GM18505 (cell line): ENCODE results near the gene PFN3.

Source experiments
- ATAC-seq: cut with Tn5 transposase; IDR thresholded peaks from one replicate; pipeline ENCODE4 v1.9.1; 2021; ENCODE audit not compliant: unreplicated experiment
- POLR2A ChIP-seq: IDR thresholded peaks from 4 replicates; pipeline ENCODE4 v1.6.1; 2011; ENCODE audit warnings: borderline replicate concordance; ENCODE audit not compliant: insufficient read depth, insufficient read length; ENCODE audit errors: extremely low read depth

The PFN3 gene

GRCh38 chr5:177403102-177403791, 2.8 kb upstream of the PFN3 start:
- ATAC-seq = peak; percentile 16

GRCh38 chr5:177402271-177403043, 2.0 kb upstream of the PFN3 start:
- TF ChIP-seq POLR2A = no peak
- ATAC-seq = no peak

More at GRCh38 chr5:177403102-177403791, 2.8 kb upstream of the PFN3 start:
- no peak for TF ChIP-seq POLR2A

GRCh38 chr5:177397875-177398390, 2.5 kb downstream of the PFN3 start:
- no peak for TF ChIP-seq POLR2A
- ATAC-seq = no peak

- ATAC-seq = no peak
- no peak for TF ChIP-seq POLR2A
Observed at GRCh38 chr5:177396807-177397206, 3.7 kb downstream of the PFN3 start.

DNA sequence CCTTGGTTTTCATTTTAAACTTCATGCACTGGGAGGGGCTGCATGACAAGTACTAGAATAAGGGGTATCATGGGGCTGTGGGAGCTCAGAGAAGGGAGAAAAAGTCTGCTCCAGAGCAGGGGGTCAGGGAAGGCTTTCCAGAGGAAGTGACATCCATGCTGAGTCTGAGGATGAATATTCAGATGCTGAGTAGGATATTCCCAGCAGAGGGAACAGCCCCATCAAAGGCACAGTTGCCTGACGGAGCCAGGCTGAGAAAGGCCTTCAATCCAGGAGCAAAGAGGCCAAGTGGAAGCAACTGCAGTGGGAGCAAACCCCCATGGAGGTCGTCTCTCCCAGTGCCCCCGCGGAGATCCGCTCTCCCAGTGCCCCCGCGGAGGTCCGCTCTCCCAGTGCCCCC, 4.4 kb downstream of the PFN3 start:
- TF ChIP-seq POLR2A = no peak
- no peak for ATAC-seq

GRCh38 chr5:177393990-177394389, 6.5 kb downstream of the PFN3 start:
- TF ChIP-seq POLR2A = no peak
- no peak for ATAC-seq

- TF ChIP-seq POLR2A = no peak
- no peak for ATAC-seq
Observed at GRCh38 chr5:177393206-177393765, 7.2 kb downstream of the PFN3 start.

DNA sequence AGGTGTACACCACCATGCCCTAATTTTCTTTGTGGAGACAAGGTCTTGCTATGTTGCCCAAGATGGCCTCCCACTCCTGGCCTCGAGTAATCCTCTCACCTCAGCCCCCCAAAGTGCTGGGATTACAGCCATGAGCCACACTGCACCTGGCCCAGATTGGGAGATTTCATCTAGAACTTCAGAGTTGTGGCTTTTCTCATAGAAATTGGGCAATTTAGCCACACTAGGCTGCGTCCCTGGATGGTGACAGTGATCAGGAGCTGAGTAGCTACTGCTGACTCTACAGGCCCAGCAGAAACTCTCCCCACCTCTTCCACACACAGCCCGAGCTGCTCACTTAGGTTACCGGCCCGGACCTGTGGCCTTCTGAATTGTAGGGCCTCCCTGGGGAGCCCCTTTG, 7.7 kb downstream of the PFN3 start:
- no peak for ATAC-seq
- no peak for TF ChIP-seq POLR2A

GRCh38 chr5:177390363-177391300, 9.8 kb downstream of the PFN3 start:
- no peak for TF ChIP-seq POLR2A
- no peak for ATAC-seq

GRCh38 chr5:177389241-177390169, 11.0 kb downstream of the PFN3 start:
- TF ChIP-seq POLR2A = no peak
- ATAC-seq = no peak

- no peak for ATAC-seq
- TF ChIP-seq POLR2A = no peak
Observed at GRCh38 chr5:177388521-177389052, 11.9 kb downstream of the PFN3 start.

GRCh38 chr5:177387405-177387804, 13.1 kb downstream of the PFN3 start:
- ATAC-seq = no peak

DNA sequence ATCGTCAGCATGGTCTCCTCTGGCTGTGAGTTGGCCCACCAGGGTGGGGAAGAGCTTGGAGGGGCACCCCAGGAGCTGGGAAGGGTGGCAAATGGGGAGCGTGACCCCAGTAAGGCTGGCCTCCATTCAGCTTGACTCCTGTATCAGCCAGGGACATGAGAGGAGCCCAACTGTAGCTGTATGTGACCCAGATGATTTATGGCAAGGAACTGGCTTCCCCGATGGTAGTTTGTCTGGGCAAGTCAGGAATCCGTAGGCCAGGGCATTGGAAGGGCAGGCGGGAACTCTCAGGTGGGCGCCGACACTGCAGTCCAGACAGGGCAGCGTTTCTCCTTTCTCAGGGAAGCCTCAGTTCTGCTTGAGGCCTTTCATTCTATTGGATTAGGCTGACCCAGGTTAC, 13.9 kb downstream of the PFN3 start:
- TF ChIP-seq POLR2A = no peak
- ATAC-seq = no peak

More at GRCh38 chr5:177387405-177387804, 13.1 kb downstream of the PFN3 start:
- no peak for TF ChIP-seq POLR2A
